GM12878 (cell line): Measurements from ENCODE around the gene NPB. TPM values are rescaled to one million over a fixed set of nuclear protein-coding genes. Genes with fewer than 3 reads are reported as not detected.

Experiments
- ATAC-seq: fragments of 200-7000 bp; cut with Tn5 transposase; 3 replicates; pipeline ENCODE4 v1.9.1; 2020; ENCODE audit warnings: mild to moderate bottlenecking, moderate library complexity
- BruUV-seq: library from RNA; stranded (reverse); fragments of 400-500 nt; replicated peaks from 2 replicates; lab custom pipeline; 2021; lab: Mats Ljungman, UMichigan
- CTCF ChIA-PET: fragments of 300-600 bp; sonication (Branson Sonifier 250); formaldehyde crosslinking; extraction: SDS; loops from one replicate; lab custom pipeline; 2021; ENCODE audit warnings: inconsistent platforms; lab: Yijun Ruan, JAX
- POLR2A ChIA-PET: fragments of 350-600 bp; formaldehyde crosslinking; extraction: SDS; loops from one replicate; lab custom pipeline; 2021; ENCODE audit warnings: inconsistent platforms; lab: Charles Lee
- RAD21 ChIA-PET: fragments of 300-600 bp; sonication (Branson Sonifier 250); formaldehyde crosslinking; loops from one replicate; lab custom pipeline; 2023; ENCODE audit warnings: antibody characterized with exemption; ENCODE audit not compliant: unreplicated experiment; lab: Charles Lee
- SMC1A ChIA-PET: fragments of 300-600 bp; sonication (Branson Sonifier 250); formaldehyde crosslinking; loops from one replicate; lab custom pipeline; 2023; ENCODE audit not compliant: unreplicated experiment, uncharacterized antibody; lab: Charles Lee
- DNase-seq: peaks from one replicate; pipeline ENCODE4 v3.0.0-alpha.2; 2011; ENCODE audit warnings: low read depth, low spot score
- FAIRE-seq: peaks from 3 replicates; lab custom pipeline; 2011; peaks lifted over from hg19 to GRCh38; lab: Jason Lieb, UNC
- H2AFZ ChIP-seq: 2 replicates; pipeline ENCODE4 v1.6.0; 2011; ENCODE audit warnings: low read depth, low read length, control low read depth; ENCODE audit not compliant: control insufficient read depth
- H3K27ac ChIP-seq: 2 replicates; pipeline ENCODE4 v1.5.1; 2011; ENCODE audit warnings: control low read depth; ENCODE audit not compliant: control insufficient read depth, insufficient read depth
- H3K27me3 ChIP-seq, 2 experiments: replicated peaks in 1 of 2; 2 replicates each; pipeline versions ENCODE4 v1.6.0 to v1.6.1; 2011; ENCODE audit warnings: low read length in 1 of 2; ENCODE audit not compliant: control insufficient read depth in 2 of 2, insufficient read depth in 2 of 2
- H3K36me3 ChIP-seq, 2 experiments: 2 replicates each; pipeline ENCODE4 v1.5.1; 2011; ENCODE audit warnings: low read length in 1 of 2; ENCODE audit not compliant: control insufficient read depth in 2 of 2, insufficient read depth in 2 of 2
- H3K4me1 ChIP-seq: 2 replicates; pipeline ENCODE4 v1.6.1; 2011; ENCODE audit warnings: mild to moderate bottlenecking, low read length, moderate library complexity, mixed read lengths; ENCODE audit not compliant: control insufficient read depth, insufficient read depth
- H3K4me2 ChIP-seq: 2 replicates; pipeline ENCODE4 v1.6.0; 2011; ENCODE audit warnings: control low read depth; ENCODE audit not compliant: control insufficient read depth, insufficient read depth
- H3K4me3 ChIP-seq: fragments of 200-600 bp; sonication (generic); 2 replicates; pipeline ENCODE4 v1.5.1; 2016
- H3K79me2 ChIP-seq: 2 replicates; pipeline ENCODE4 v1.6.0; 2011; ENCODE audit warnings: low read length; ENCODE audit not compliant: control insufficient read depth, insufficient read depth
- H3K9ac ChIP-seq: 2 replicates; pipeline ENCODE4 v1.8.0; 2011; ENCODE audit warnings: low read length, control low read depth, mixed read lengths; ENCODE audit not compliant: control insufficient read depth, insufficient read depth
- H3K9me3 ChIP-seq: replicated peaks from 3 replicates; pipeline ENCODE4 v1.5.1; 2011; ENCODE audit warnings: mild to moderate bottlenecking, low read length; ENCODE audit not compliant: control insufficient read depth, insufficient read depth
- H4K20me1 ChIP-seq: 2 replicates; pipeline ENCODE4 v1.6.0; 2011; ENCODE audit not compliant: control insufficient read depth, insufficient read depth
- ATF7 ChIP-seq: fragments of 450-650 bp; IDR thresholded peaks from 2 replicates; pipeline ENCODE4 v1.6.1; 2016; ENCODE audit warnings: low read depth, mild to moderate bottlenecking
- CBFB ChIP-seq: IDR thresholded peaks from 2 replicates; pipeline ENCODE4 v1.6.1; 2016; ENCODE audit warnings: antibody characterized with exemption, low read depth
- CBX5 ChIP-seq: sonication (generic); IDR thresholded peaks from 2 replicates; pipeline ENCODE4 v1.6.1; 2016; ENCODE audit warnings: low read depth, moderate library complexity, mild to moderate bottlenecking, inconsistent platforms
- DPF2 ChIP-seq: fragments of 450-650 bp; IDR thresholded peaks from 2 replicates; pipeline ENCODE4 v1.6.1; 2017; ENCODE audit warnings: mild to moderate bottlenecking
- HDGF ChIP-seq: fragments of 450-650 bp; IDR thresholded peaks from 2 replicates; pipeline ENCODE4 v1.6.1; 2016; ENCODE audit warnings: antibody characterized with exemption
- IKZF2 ChIP-seq, 2 experiments: fragments of 450-650 bp; IDR thresholded peaks; 2 replicates each; pipeline ENCODE4 v1.6.1; 2017; ENCODE audit warnings: mild to moderate bottlenecking in 2 of 2, moderate library complexity in 2 of 2
- NFIC ChIP-seq: IDR thresholded peaks from 2 replicates; pipeline ENCODE4 v1.6.1; 2012; ENCODE audit warnings: low read depth, mild to moderate bottlenecking, inconsistent platforms, low read length, moderate library complexity
- NR2C2 ChIP-seq: IDR thresholded peaks from 2 replicates; pipeline ENCODE4 v1.6.1; 2011; ENCODE audit warnings: borderline replicate concordance, low read depth; ENCODE audit not compliant: control insufficient read depth, insufficient read length
- ZBED1 ChIP-seq: IDR thresholded peaks from 2 replicates; pipeline ENCODE4 v1.6.1; 2016; ENCODE audit warnings: borderline replicate concordance
- WGBS: methylation state at CpG from one replicate; pipeline ENCODE4 v1.1.6; 2016; ENCODE audit warnings: low lambda C conversion rate; ENCODE audit not compliant: insufficient replicate concordance, insufficient coverage; ENCODE audit errors: missing lambda C conversion rate; 5-methylcytosine and 5-hydroxymethylcytosine counted together
- in situ Hi-C: fragments of 300-500 bp; cut with MboI; formaldehyde crosslinking; loops from 9 replicates; pipeline ENCODE4 v1.14.3; 2018; ENCODE audit warnings: mixed read lengths
- intact Hi-C: fragments of 100-400 bp; cut with micrococcal nuclease; formaldehyde crosslinking; loops from one replicate; pipeline ENCODE4 v1.14.2; 2022; ENCODE audit not compliant: unreplicated experiment
- polyA plus RNA-seq, 11 experiments: library from polyadenylated mRNA; depleted of rRNA in 4 of 11; unstranded in 6 of 11; stranded (reverse) in 5 of 11; fragments of >200 nt; fragmentation: Nextera tagmentation in 4 of 11; fragmentation: Illumina TruSeq in 1 of 11; extraction: Ambion mirVana in 4 of 11; extraction: Trizol in 1 of 11; gene quantifications; 1 replicate in 1 of 11; 2 replicates in 10 of 11; pipeline versions ENCODE4 v1.2.1 to v1.2.3, GENCODE V29; 2011 to 2016; ENCODE audit warnings: inconsistent platforms in 2 of 11, missing spikeins in 2 of 11, low read depth in 1 of 11
- total RNA-seq, 4 experiments: library from RNA; depleted of rRNA in 3 of 4; stranded (reverse); fragments of >200 nt in 3 of 4; fragmentation: Illumina TruSeq in 1 of 4; extraction: Trizol in 1 of 4; gene quantifications; 2 replicates each; pipeline versions ENCODE4 v1.2.1 to v1.2.3, GENCODE V29; 2013 to 2021
- TF ChIP-seq, protein P1 (sequence below), 3 experiments: IDR thresholded peaks in 2 of 3; conservative IDR thresholded peaks in 1 of 3; 2 replicates each; pipeline ENCODE4 v1.5.1; 2011; ENCODE audit warnings: low read depth in 3 of 3, low read length in 3 of 3, mild to moderate bottlenecking in 3 of 3, control low read depth in 2 of 3, moderate library complexity in 2 of 3, inconsistent platforms in 1 of 3, mixed read lengths in 1 of 3; ENCODE audit not compliant: control insufficient read depth in 2 of 3, insufficient read depth in 1 of 3; ENCODE audit errors: extremely low read depth in 1 of 3
- TF ChIP-seq, protein P2 (sequence below): fragments of 450-650 bp; IDR thresholded peaks from 2 replicates; pipeline ENCODE4 v1.6.1; 2017; ENCODE audit warnings: low read depth, mild to moderate bottlenecking, moderate library complexity
- TF ChIP-seq, protein P3 (sequence below): fragments of 450-650 bp; IDR thresholded peaks from 2 replicates; pipeline ENCODE4 v1.6.1; 2018; ENCODE audit warnings: borderline replicate concordance, mild to moderate bottlenecking; ENCODE audit not compliant: partially characterized antibody
- TF ChIP-seq, protein P4 (sequence below): IDR thresholded peaks from 2 replicates; pipeline ENCODE4 v1.6.1; 2011; ENCODE audit warnings: borderline replicate concordance, low read depth, mild to moderate bottlenecking, moderate library complexity, low read length; ENCODE audit not compliant: insufficient read depth, poor library complexity, severe bottlenecking
- TF ChIP-seq, protein P5 (sequence below): fragments of 450-650 bp; IDR thresholded peaks from 2 replicates; pipeline ENCODE4 v1.6.1; 2017; ENCODE audit warnings: antibody characterized with exemption, mild to moderate bottlenecking, moderate library complexity

NPB gene
- total and polyA plus RNA-seq, 10 of the 15 experiments (the other 5 are each of a cell fraction or from before 2014, with no cell fraction given) = 0.03 to 0.40 (median 0.15) TPM; not detected in 2

DNA sequence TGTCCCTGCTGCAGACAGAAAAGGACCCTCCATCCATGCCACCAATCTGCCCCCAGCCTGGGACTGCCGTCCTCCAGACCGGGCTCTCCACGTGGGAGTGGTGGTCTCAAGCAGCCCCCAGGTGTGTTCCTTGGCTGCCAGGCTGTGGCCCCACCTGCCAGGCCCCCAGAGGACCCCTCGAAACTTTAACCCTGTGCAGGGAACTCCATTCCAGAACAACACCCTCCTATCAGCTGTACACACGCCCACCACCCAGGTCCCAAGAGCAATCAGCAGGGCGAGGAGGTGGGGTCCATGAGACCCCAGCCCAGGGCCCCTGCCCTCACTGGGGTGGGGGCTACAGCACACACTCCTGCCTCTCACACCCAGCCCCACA lies 33.7 kb downstream of the NPB start:
- CTCF ChIA-PET = interaction anchor here (1.2 to 1.4 kb wide), 2 partner anchors 8 to 66 kb away, joined by 5 read pairs; partner anchors contain the start of gene MAFG
- H3K27me3 ChIP-seq = no peaks in the 10 kb centered on the region
- H3K4me1 ChIP-seq = peaks cover 7% of the 10 kb centered on the region; the same call in 1 of the 2 replicates
- no peak for DNase-seq
- intact Hi-C loops = no loop called here
- peak overlapping the region; percentile 95 for H3K4me3 ChIP-seq
- H3K9ac ChIP-seq = no peak overlapping the region; the same call in 1 of the 2 replicates
- POLR2A ChIA-PET = no interaction called here
- ATAC-seq = no peak
- WGBS = 67% methylated on average over 6 of the region's 6 CpGs
- peaks cover 0 to 2% of the 10 kb centered on the region in 2 experiments; a peak in 1 of 4 replicates for H3K36me3 ChIP-seq
- H3K79me2 ChIP-seq = peaks cover 10% of the 10 kb centered on the region
- no peak for FAIRE-seq
- no peaks in the 10 kb centered on the region for H4K20me1 ChIP-seq
- H2AFZ ChIP-seq = no peak overlapping the region
- in situ Hi-C loops = no loop called here
- peak overlapping the region; percentile 61; the same call in 1 of the 2 replicates for H3K4me2 ChIP-seq
- no peaks in the 10 kb centered on the region for H3K9me3 ChIP-seq
- RAD21 ChIA-PET = no interaction called here
- SMC1A ChIA-PET = interaction anchor here (1.3 kb wide), 1 partner anchor 200 kb away, joined by 3 read pairs; no protein-coding TSS in a partner anchor
- BruUV-seq = no TSS peak
- H3K27ac ChIP-seq = no peak overlapping the region
- no peak for TF ChIP-seq IKZF2 (IDR thresholded peaks at IDR 0.05)
- TF ChIP-seq, protein P1, sequence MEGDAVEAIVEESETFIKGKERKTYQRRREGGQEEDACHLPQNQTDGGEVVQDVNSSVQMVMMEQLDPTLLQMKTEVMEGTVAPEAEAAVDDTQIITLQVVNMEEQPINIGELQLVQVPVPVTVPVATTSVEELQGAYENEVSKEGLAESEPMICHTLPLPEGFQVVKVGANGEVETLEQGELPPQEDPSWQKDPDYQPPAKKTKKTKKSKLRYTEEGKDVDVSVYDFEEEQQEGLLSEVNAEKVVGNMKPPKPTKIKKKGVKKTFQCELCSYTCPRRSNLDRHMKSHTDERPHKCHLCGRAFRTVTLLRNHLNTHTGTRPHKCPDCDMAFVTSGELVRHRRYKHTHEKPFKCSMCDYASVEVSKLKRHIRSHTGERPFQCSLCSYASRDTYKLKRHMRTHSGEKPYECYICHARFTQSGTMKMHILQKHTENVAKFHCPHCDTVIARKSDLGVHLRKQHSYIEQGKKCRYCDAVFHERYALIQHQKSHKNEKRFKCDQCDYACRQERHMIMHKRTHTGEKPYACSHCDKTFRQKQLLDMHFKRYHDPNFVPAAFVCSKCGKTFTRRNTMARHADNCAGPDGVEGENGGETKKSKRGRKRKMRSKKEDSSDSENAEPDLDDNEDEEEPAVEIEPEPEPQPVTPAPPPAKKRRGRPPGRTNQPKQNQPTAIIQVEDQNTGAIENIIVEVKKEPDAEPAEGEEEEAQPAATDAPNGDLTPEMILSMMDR (IDR thresholded peaks at IDR 0.05 in 2 of 3, conservative IDR thresholded peaks at IDR 0.05 in 1 of 3; ENCODE audit: control insufficient read depth in 2 of 3, extremely low read depth in 1 of 3, insufficient read depth in 1 of 3, low read depth in 3 of 3, low read length in 3 of 3) = no peak
- TF ChIP-seq, protein P2, sequence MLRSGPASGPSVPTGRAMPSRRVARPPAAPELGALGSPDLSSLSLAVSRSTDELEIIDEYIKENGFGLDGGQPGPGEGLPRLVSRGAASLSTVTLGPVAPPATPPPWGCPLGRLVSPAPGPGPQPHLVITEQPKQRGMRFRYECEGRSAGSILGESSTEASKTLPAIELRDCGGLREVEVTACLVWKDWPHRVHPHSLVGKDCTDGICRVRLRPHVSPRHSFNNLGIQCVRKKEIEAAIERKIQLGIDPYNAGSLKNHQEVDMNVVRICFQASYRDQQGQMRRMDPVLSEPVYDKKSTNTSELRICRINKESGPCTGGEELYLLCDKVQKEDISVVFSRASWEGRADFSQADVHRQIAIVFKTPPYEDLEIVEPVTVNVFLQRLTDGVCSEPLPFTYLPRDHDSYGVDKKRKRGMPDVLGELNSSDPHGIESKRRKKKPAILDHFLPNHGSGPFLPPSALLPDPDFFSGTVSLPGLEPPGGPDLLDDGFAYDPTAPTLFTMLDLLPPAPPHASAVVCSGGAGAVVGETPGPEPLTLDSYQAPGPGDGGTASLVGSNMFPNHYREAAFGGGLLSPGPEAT = no peak
- no peak for TF ChIP-seq DPF2
- no peak for TF ChIP-seq HDGF
- TF ChIP-seq, protein P3, sequence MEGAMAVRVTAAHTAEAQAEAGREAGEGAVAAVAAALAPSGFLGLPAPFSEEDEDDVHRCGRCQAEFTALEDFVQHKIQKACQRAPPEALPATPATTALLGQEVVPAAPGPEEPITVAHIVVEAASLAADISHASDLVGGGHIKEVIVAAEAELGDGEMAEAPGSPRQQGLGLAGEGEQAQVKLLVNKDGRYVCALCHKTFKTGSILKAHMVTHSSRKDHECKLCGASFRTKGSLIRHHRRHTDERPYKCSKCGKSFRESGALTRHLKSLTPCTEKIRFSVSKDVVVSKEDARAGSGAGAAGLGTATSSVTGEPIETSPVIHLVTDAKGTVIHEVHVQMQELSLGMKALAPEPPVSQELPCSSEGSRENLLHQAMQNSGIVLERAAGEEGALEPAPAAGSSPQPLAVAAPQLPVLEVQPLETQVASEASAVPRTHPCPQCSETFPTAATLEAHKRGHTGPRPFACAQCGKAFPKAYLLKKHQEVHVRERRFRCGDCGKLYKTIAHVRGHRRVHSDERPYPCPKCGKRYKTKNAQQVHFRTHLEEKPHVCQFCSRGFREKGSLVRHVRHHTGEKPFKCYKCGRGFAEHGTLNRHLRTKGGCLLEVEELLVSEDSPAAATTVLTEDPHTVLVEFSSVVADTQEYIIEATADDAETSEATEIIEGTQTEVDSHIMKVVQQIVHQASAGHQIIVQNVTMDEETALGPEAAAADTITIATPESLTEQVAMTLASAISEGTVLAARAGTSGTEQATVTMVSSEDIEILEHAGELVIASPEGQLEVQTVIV = no peak
- no peak for TF ChIP-seq CBX5
- TF ChIP-seq ATF7 = no peak
- TF ChIP-seq, protein P4, sequence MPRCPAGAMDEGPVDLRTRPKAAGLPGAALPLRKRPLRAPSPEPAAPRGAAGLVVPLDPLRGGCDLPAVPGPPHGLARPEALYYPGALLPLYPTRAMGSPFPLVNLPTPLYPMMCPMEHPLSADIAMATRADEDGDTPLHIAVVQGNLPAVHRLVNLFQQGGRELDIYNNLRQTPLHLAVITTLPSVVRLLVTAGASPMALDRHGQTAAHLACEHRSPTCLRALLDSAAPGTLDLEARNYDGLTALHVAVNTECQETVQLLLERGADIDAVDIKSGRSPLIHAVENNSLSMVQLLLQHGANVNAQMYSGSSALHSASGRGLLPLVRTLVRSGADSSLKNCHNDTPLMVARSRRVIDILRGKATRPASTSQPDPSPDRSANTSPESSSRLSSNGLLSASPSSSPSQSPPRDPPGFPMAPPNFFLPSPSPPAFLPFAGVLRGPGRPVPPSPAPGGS = no peak
- TF ChIP-seq, protein P5, sequence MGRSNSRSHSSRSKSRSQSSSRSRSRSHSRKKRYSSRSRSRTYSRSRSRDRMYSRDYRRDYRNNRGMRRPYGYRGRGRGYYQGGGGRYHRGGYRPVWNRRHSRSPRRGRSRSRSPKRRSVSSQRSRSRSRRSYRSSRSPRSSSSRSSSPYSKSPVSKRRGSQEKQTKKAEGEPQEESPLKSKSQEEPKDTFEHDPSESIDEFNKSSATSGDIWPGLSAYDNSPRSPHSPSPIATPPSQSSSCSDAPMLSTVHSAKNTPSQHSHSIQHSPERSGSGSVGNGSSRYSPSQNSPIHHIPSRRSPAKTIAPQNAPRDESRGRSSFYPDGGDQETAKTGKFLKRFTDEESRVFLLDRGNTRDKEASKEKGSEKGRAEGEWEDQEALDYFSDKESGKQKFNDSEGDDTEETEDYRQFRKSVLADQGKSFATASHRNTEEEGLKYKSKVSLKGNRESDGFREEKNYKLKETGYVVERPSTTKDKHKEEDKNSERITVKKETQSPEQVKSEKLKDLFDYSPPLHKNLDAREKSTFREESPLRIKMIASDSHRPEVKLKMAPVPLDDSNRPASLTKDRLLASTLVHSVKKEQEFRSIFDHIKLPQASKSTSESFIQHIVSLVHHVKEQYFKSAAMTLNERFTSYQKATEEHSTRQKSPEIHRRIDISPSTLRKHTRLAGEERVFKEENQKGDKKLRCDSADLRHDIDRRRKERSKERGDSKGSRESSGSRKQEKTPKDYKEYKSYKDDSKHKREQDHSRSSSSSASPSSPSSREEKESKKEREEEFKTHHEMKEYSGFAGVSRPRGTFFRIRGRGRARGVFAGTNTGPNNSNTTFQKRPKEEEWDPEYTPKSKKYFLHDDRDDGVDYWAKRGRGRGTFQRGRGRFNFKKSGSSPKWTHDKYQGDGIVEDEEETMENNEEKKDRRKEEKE = no peak
- TF ChIP-seq NFIC = no peak
- TF ChIP-seq NR2C2 = no peak
- no peak for TF ChIP-seq CBFB
- TF ChIP-seq ZBED1 = no peak
